DOHH2 (cell line): ENCODE measurements around the gene PDE11A.

ENCODE experiments used
- EZH2phosphoT487 ChIP-seq: fragments of 200-600 bp; sonication (generic); IDR thresholded peaks from 2 replicates; pipeline ENCODE4 v1.6.1; 2017; ENCODE audit warnings: borderline replicate concordance, mild to moderate bottlenecking, antibody characterized with exemption, low read length, moderate library complexity, mixed read lengths
- TF ChIP-seq, protein P1 (sequence below): fragments of 200-600 bp; sonication (generic); IDR thresholded peaks from one replicate; pipeline ENCODE4 v1.5.1; 2014; ENCODE audit warnings: antibody characterized with exemption, mild to moderate bottlenecking, low read depth, low read length; ENCODE audit not compliant: poor library complexity, severe bottlenecking

DNA sequence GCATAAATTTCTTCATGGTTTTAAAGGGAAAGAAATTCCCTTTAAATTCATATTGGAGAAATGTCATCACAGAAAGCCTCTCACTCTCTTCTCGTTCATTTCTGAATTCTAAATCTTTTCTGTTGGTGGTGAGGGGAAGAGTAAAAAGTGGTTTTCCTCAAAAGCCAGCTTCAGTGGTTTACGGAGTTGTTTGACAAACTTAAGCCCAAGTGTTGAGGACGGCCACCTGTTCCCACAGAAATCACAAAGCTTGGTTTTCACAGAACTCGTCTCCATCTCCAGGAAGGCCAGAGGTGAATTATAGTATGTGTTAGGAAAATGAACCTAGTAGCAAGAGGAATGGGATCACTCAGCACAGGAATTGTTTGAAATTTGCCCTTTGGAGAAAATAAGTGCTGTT lies 316.2 kb downstream of the PDE11A start:
- TF ChIP-seq, protein P1, sequence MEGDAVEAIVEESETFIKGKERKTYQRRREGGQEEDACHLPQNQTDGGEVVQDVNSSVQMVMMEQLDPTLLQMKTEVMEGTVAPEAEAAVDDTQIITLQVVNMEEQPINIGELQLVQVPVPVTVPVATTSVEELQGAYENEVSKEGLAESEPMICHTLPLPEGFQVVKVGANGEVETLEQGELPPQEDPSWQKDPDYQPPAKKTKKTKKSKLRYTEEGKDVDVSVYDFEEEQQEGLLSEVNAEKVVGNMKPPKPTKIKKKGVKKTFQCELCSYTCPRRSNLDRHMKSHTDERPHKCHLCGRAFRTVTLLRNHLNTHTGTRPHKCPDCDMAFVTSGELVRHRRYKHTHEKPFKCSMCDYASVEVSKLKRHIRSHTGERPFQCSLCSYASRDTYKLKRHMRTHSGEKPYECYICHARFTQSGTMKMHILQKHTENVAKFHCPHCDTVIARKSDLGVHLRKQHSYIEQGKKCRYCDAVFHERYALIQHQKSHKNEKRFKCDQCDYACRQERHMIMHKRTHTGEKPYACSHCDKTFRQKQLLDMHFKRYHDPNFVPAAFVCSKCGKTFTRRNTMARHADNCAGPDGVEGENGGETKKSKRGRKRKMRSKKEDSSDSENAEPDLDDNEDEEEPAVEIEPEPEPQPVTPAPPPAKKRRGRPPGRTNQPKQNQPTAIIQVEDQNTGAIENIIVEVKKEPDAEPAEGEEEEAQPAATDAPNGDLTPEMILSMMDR: no peak
- no peak for TF ChIP-seq EZH2phosphoT487
